SH-SY5Y (cell line): ENCODE measurements around the gene CELF2.

Source experiments
- GATA2 ChIP-seq: IDR thresholded peaks from 2 replicates; pipeline ENCODE4 v1.6.1; 2011; ENCODE audit warnings: mild to moderate bottlenecking, low read depth, low read length
- GATA3 ChIP-seq: IDR thresholded peaks from 2 replicates; pipeline ENCODE4 v1.6.1; 2011; ENCODE audit warnings: low read depth, mild to moderate bottlenecking, low read length, moderate library complexity

DNA sequence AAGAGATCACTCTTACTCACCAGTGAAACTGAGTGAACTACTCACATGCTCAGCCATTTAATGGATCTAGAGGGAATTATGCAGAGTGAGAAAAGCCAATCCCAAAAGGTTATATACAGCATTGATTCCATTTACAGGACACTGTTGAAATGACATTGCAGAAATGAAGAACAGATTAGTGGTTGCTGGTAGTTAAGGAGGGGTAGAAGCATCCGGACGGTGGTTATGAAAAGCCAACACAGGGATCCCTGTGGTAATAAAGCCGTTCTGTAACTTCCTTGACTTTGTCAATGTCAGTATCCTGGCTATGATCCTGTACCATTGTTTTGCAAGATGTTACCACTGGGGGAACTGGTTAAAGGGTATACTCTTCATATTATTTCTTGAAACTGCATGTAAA, 340.3 kb downstream of the CELF2 start:
- TF ChIP-seq GATA2 (no peak), GATA3 (no peak)
